NCI-H526 treated with DMSO at 0.1 percent for 48 hours (cell line): Measurements from ENCODE around the gene TTF1.

Source experiments
- DNase-seq: peaks from one replicate; lab custom pipeline; 2025; lab: John Stamatoyannopoulos, UW

TTF1 gene

GRCh38 chr9:132406554-132407122 is at the start of gene TTF1:
TSS of gene TTF1 (minus strand) at chr9:132406840. CDS start at chr9:132402821, 4,019 bp downstream.
- peak; percentile 67 for DNase-seq

GRCh38 chr9:132456241-132456640 is 49.6 kb upstream of the TTF1 start:
- DNase-seq: no peak

- no peak for DNase-seq
Observed at GRCh38 chr9:132451276-132451675, 44.6 kb upstream of the TTF1 start.

GRCh38 chr9:132447902-132448301 is 41.3 kb upstream of the TTF1 start:
- no peak for DNase-seq

GRCh38 chr9:132447346-132447745 is 40.7 kb upstream of the TTF1 start:
- no peak for DNase-seq

- DNase-seq: no peak
Observed at GRCh38 chr9:132446887-132447286, 40.2 kb upstream of the TTF1 start.

GRCh38 chr9:132443951-132444607 is 37.4 kb upstream of the TTF1 start:
- DNase-seq: no peak

- DNase-seq: no peak
Observed at GRCh38 chr9:132441404-132441803, 34.8 kb upstream of the TTF1 start.

GRCh38 chr9:132440735-132441134 is 34.1 kb upstream of the TTF1 start:
- no peak for DNase-seq

- DNase-seq: no peak
Observed at GRCh38 chr9:132439153-132439552, 32.5 kb upstream of the TTF1 start.

GRCh38 chr9:132434881-132435280 is 28.2 kb upstream of the TTF1 start:
- no peak for DNase-seq

GRCh38 chr9:132430998-132431397 is 24.4 kb upstream of the TTF1 start:
- no peak for DNase-seq

- DNase-seq: peak; percentile 84
Observed at GRCh38 chr9:132426639-132427414, 20.2 kb upstream of the TTF1 start.

- no peak for DNase-seq
Observed at GRCh38 chr9:132425675-132426062, 19.0 kb upstream of the TTF1 start.

- no peak for DNase-seq
Observed at GRCh38 chr9:132424857-132425674, 18.4 kb upstream of the TTF1 start.

- no peak for DNase-seq
Observed at GRCh38 chr9:132423503-132423902, 16.9 kb upstream of the TTF1 start.

GRCh38 chr9:132422574-132422973 is 15.9 kb upstream of the TTF1 start:
- no peak for DNase-seq

GRCh38 chr9:132418726-132419363 is 12.2 kb upstream of the TTF1 start:
- no peak for DNase-seq

GRCh38 chr9:132415181-132415580 is 8.5 kb upstream of the TTF1 start:
- DNase-seq: no peak

- no peak for DNase-seq
Observed at GRCh38 chr9:132414731-132415130, 8.1 kb upstream of the TTF1 start.

GRCh38 chr9:132413926-132414325 is 7.3 kb upstream of the TTF1 start:
- no peak for DNase-seq

- peak; percentile 22 for DNase-seq
Observed at GRCh38 chr9:132412089-132412488, 5.4 kb upstream of the TTF1 start.
